Neuronal stem cell (in vitro differentiated cells): Measurements from ENCODE around the gene SLC26A6.
A peak's percentile ranks its signal among the peaks of the same experiment; 100 is the strongest.

ENCODE experiments used
- DNase-seq: peaks from one replicate; pipeline ENCODE4 v3.0.0-alpha.2; 2013; ENCODE audit warnings: low spot score
- H2AFZ ChIP-seq: one replicate; pipeline ENCODE4 v1.6.1; 2013; ENCODE audit warnings: mild to moderate bottlenecking, low read length, inconsistent platforms
- H2AK5ac ChIP-seq: 2 replicates; pipeline ENCODE4 v1.6.1; 2013; ENCODE audit warnings: low read depth, mild to moderate bottlenecking, inconsistent platforms, low read length, moderate library complexity, mixed read lengths
- H2BK120ac ChIP-seq: 2 replicates; pipeline ENCODE4 v1.6.1; 2013; ENCODE audit warnings: low read depth, mild to moderate bottlenecking, inconsistent platforms, low read length, moderate library complexity, mixed read lengths
- H2BK12ac ChIP-seq: one replicate; pipeline ENCODE4 v1.6.1; 2013; ENCODE audit warnings: low read length, inconsistent platforms
- H2BK15ac ChIP-seq: 2 replicates; pipeline ENCODE4 v1.6.1; 2013; ENCODE audit warnings: mild to moderate bottlenecking, low read length, inconsistent platforms, mixed read lengths
- H2BK5ac ChIP-seq: one replicate; pipeline ENCODE4 v1.6.1; 2013; ENCODE audit warnings: inconsistent platforms, mild to moderate bottlenecking, low read length, moderate library complexity
- H3K14ac ChIP-seq: one replicate; pipeline ENCODE4 v1.6.1; 2013; ENCODE audit warnings: low read length, inconsistent platforms
- H3K18ac ChIP-seq: 2 replicates; pipeline ENCODE4 v1.6.1; 2013; ENCODE audit warnings: low read length, inconsistent platforms
- H3K23ac ChIP-seq: 2 replicates; pipeline ENCODE4 v1.6.1; 2013; ENCODE audit warnings: low read depth, mild to moderate bottlenecking, mixed read lengths, low read length, inconsistent platforms; ENCODE audit not compliant: poor library complexity
- H3K27ac ChIP-seq: replicated peaks from 3 replicates; pipeline ENCODE4 v1.5.1; 2013; ENCODE audit warnings: low read length, inconsistent platforms
- H3K27me3 ChIP-seq, 3 experiments: 2 replicates each; pipeline ENCODE4 v1.6.1; 2013; ENCODE audit warnings: low read length in 3 of 3, mild to moderate bottlenecking in 2 of 3, inconsistent platforms in 1 of 3, low read depth in 1 of 3, mixed read lengths in 1 of 3, moderate library complexity in 1 of 3; ENCODE audit not compliant: control insufficient read depth in 3 of 3, insufficient read depth in 3 of 3
- H3K36me3 ChIP-seq, 2 donors: replicated peaks in 1 of 2; 2 replicates each; pipeline ENCODE4 v1.6.1; 2013; ENCODE audit warnings: low read length in 2 of 2; ENCODE audit not compliant: control insufficient read depth in 2 of 2, insufficient read depth in 2 of 2
- H3K4ac ChIP-seq: 2 replicates; pipeline ENCODE4 v1.6.1; 2013; ENCODE audit warnings: inconsistent platforms, mild to moderate bottlenecking, low read length, moderate library complexity
- H3K4me1 ChIP-seq, 2 donors: 1 replicate in 1 of 2; 2 replicates in 1 of 2; pipeline ENCODE4 v1.6.1; 2013; ENCODE audit warnings: low read length in 2 of 2, low read depth in 1 of 2; ENCODE audit not compliant: control insufficient read depth in 2 of 2, insufficient read depth in 1 of 2
- H3K4me2 ChIP-seq: one replicate; pipeline ENCODE4 v1.6.1; 2013; ENCODE audit warnings: mild to moderate bottlenecking, low read length, inconsistent platforms; ENCODE audit not compliant: insufficient read depth, poor library complexity, severe bottlenecking
- H3K4me3 ChIP-seq, 2 donors: 2 replicates each; pipeline ENCODE4 v1.5.1; 2013; ENCODE audit warnings: low read length in 2 of 2, mild to moderate bottlenecking in 2 of 2, inconsistent platforms in 1 of 2, moderate library complexity in 1 of 2
- H3K79me1 ChIP-seq: one replicate; pipeline ENCODE4 v1.6.1; 2013; ENCODE audit warnings: low read depth, mild to moderate bottlenecking, inconsistent platforms, low read length, moderate library complexity
- H3K9ac ChIP-seq: one replicate; pipeline ENCODE4 v1.6.1; 2013; ENCODE audit warnings: mild to moderate bottlenecking, low read depth, low read length, inconsistent platforms; ENCODE audit not compliant: poor library complexity
- H3K9me3 ChIP-seq, 2 donors: replicated peaks in 1 of 2; 2 replicates each; pipeline versions ENCODE3 to v1.6.1; 2013; ENCODE audit warnings: low read length in 2 of 2, mild to moderate bottlenecking in 2 of 2, inconsistent platforms in 1 of 2, low read depth in 1 of 2, mixed read lengths in 1 of 2, moderate library complexity in 1 of 2; ENCODE audit not compliant: control insufficient read depth in 2 of 2, insufficient read depth in 1 of 2
- H4K8ac ChIP-seq: one replicate; pipeline ENCODE4 v1.6.1; 2013; ENCODE audit warnings: low read depth, mild to moderate bottlenecking, inconsistent platforms, low read length, moderate library complexity
- H4K91ac ChIP-seq: one replicate; pipeline ENCODE4 v1.6.1; 2013; ENCODE audit warnings: low read length, low read depth, mild to moderate bottlenecking, inconsistent platforms; ENCODE audit not compliant: poor library complexity
- WGBS, 2 donors: extraction: QIAGEN DNeasy Blood & Tissue Kit; methylation state at CpG; one replicate each; pipeline ENCODE4 v1.1.7; 2013; ENCODE audit warnings: missing lambda C conversion rate in 2 of 2, mixed read lengths in 1 of 2; ENCODE audit not compliant: insufficient read length in 2 of 2, insufficient replicate concordance in 1 of 2; ENCODE audit errors: extremely low coverage in 2 of 2; 5-methylcytosine and 5-hydroxymethylcytosine counted together

SLC26A6 gene

DNA sequence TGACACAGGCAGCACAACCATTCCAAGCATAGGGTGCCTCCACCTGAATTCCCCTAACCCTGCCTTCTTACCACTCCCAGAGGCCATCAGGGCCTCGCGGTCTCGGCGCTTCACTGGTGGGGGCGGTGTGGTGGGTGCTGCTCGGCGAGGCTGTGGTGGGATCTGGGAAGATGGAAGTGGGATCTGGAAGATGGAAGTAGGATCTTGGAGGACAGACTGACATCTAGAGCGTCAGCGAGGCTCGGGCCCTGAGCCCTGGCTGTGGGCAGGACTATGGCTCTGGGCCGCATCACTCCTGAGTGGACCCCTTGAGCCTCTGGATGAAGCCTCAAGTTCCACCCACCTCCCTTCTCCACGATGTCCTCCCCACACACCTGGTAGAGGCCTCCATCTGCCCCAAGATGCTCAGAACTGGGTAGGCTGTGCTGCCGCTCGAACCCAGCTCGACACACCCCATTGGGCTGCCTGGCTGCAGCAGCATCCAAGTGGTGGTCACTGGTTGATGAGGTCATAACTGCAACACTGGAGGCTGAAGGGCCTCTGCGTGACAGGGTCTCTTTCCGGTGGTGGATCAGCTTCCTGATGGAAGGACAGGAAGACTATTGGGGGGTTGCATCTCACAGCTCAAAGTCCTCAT lies 46.8 kb upstream of the SLC26A6 start:
- peak overlapping the region; percentile 59 for H3K23ac ChIP-seq
- H2BK15ac ChIP-seq, result no peak overlapping the region
- peaks cover 50 to 67% of the 10 kb centered on the region in 2 donors for H3K36me3 ChIP-seq
- H3K4me1 ChIP-seq, result peaks cover 4 to 9% of the 10 kb centered on the region in 2 donors
- no peak overlapping the region for H3K18ac ChIP-seq
- H3K4me3 ChIP-seq, result no peak overlapping the region
- no CpG with 5 or more reads among the region's 17 CpGs for WGBS, 2 donors
- no peak overlapping the region for H2BK5ac ChIP-seq
- no peak overlapping the region for H2BK12ac ChIP-seq
- no peak overlapping the region for H3K14ac ChIP-seq
- H3K27me3 ChIP-seq, result no peaks in the 10 kb centered on the region
- no peak overlapping the region for H3K4me2 ChIP-seq
- no peak overlapping the region for H2AFZ ChIP-seq
- no peak overlapping the region for H2BK120ac ChIP-seq
- no peak overlapping the region for H3K27ac ChIP-seq
- H4K8ac ChIP-seq, result no peak overlapping the region
- H3K9ac ChIP-seq, result no peak overlapping the region
- DNase-seq, result no peak
- H4K91ac ChIP-seq, result no peak overlapping the region
- H3K9me3 ChIP-seq, result no peaks in the 10 kb centered on the region
- H3K4ac ChIP-seq, result no peak overlapping the region
- no peaks in the 10 kb centered on the region for H3K79me1 ChIP-seq
- H2AK5ac ChIP-seq, result no peak overlapping the region

DNA sequence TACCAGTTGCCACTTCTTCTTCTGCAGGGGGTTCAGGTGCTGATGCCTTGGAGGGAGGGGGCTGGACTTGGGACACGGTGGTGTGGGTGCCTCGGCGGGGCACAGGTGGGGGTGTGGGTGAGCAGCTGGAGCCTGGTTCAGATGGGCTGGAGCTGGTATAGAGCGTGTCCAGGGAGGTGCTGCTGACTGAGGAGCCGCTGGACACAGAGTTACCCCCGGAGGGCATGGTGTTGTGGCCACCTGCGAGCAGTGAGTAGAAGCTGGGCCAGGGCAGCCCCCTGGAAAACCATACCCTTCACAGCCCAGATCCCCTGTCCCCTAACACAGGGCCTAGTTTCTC lies 46.2 kb upstream of the SLC26A6 start:
- H3K9me3 ChIP-seq, result no peaks in the 10 kb centered on the region
- H3K4me1 ChIP-seq, result peaks cover 4 to 9% of the 10 kb centered on the region in 2 donors
- no peak overlapping the region for H2BK120ac ChIP-seq
- H3K4me2 ChIP-seq, result no peak overlapping the region
- H3K18ac ChIP-seq, result no peak overlapping the region
- no peak overlapping the region for H3K23ac ChIP-seq
- WGBS, 2 donors, result no CpG with 5 or more reads among the region's 7 CpGs
- peaks cover 50 to 68% of the 10 kb centered on the region in 2 donors for H3K36me3 ChIP-seq
- H3K14ac ChIP-seq, result no peak overlapping the region
- H3K9ac ChIP-seq, result no peak overlapping the region
- H3K4me3 ChIP-seq, result no peak overlapping the region
- H3K4ac ChIP-seq, result no peak overlapping the region
- no peak overlapping the region for H2BK5ac ChIP-seq
- H3K27me3 ChIP-seq, result no peaks in the 10 kb centered on the region
- no peak overlapping the region for H4K8ac ChIP-seq
- no peak overlapping the region for H2AFZ ChIP-seq
- H2AK5ac ChIP-seq, result no peak overlapping the region
- H2BK12ac ChIP-seq, result no peak overlapping the region
- no peak overlapping the region for H4K91ac ChIP-seq
- H2BK15ac ChIP-seq, result no peak overlapping the region
- no peak for DNase-seq
- no peaks in the 10 kb centered on the region for H3K79me1 ChIP-seq
- no peak overlapping the region for H3K27ac ChIP-seq

DNA sequence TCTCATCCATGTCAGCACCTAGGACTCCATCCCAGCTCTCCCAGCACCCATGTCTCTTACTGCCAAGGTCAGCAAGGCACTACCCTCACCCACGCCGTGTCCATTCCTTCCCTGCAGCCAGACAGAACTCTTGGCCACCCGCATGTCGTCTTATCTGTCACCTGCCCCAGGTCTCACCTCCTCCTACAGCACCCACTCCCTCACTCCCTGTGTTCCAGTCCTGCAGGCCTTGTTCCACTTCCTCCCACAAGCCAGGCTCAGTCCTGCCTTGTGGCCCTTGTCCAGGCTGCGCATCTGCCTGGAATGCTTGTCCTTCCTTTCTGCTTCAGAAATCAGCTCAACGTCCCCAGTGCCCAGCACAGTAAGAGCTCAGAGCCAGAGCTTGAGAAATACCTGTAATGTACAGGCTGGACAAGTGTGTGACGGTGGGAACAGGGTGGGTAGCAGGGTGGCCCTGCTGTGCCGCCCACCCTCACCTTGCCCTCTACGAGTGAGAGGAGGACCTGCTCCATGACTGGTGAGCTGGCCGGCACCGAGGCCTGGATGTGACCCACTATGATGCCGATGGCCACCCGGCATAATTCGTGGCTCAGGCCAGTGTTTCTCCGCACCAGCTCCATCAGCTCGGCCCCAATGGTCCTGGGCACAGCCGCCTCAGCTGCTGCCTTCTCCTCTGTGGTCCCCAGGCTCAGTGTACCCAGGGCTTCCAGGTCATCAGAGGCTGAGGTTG lies 45.7 kb upstream of the SLC26A6 start:
- H2BK5ac ChIP-seq, result no peak overlapping the region
- H2AFZ ChIP-seq, result no peak overlapping the region
- no peaks in the 10 kb centered on the region for H3K79me1 ChIP-seq
- no peak overlapping the region for H4K8ac ChIP-seq
- no peak for DNase-seq
- no peak overlapping the region for H3K4me3 ChIP-seq
- H2BK120ac ChIP-seq, result no peak overlapping the region
- H3K4me2 ChIP-seq, result no peak overlapping the region
- no CpG with 5 or more reads among the region's 17 CpGs for WGBS, 2 donors
- no peaks in the 10 kb centered on the region for H3K9me3 ChIP-seq
- H3K4me1 ChIP-seq, result peaks cover 4 to 9% of the 10 kb centered on the region in 2 donors
- H2AK5ac ChIP-seq, result no peak overlapping the region
- no peak overlapping the region for H4K91ac ChIP-seq
- H3K4ac ChIP-seq, result no peak overlapping the region
- H3K27me3 ChIP-seq, result no peaks in the 10 kb centered on the region
- H3K14ac ChIP-seq, result no peak overlapping the region
- no peak overlapping the region for H2BK15ac ChIP-seq
- peak overlapping the region; percentile 33 for H3K9ac ChIP-seq
- no peak overlapping the region for H2BK12ac ChIP-seq
- H3K36me3 ChIP-seq, result peaks cover 54 to 73% of the 10 kb centered on the region in 2 donors
- H3K27ac ChIP-seq, result no peak overlapping the region
- H3K23ac ChIP-seq, result no peak overlapping the region
- H3K18ac ChIP-seq, result no peak overlapping the region
